ENCODE results near the gene CPNE7.
A peak's percentile ranks its signal among the peaks of the same experiment; 100 is the strongest.

The CPNE7 gene

GRCh38 chr16:89560378-89561141, 15.0 kb upstream of the CPNE7 start, which contains the start of gene RPL13 (continued):
- TF ChIP-seq PRDM2 (tag by site-specific recombination; IDR thresholded peaks at IDR 0.05; ENCODE audit: borderline replicate concordance) (no peak), TRIM28 (IDR thresholded peaks at IDR 0.05; ENCODE audit: borderline replicate concordance, low read length) (no peak), PRDM4 (tag by site-specific recombination; IDR thresholded peaks at IDR 0.05) (no peak), TSHZ1 (tag by site-specific recombination; IDR thresholded peaks at IDR 0.05; ENCODE audit: borderline replicate concordance) (no peak), ZNF221 (tag by site-specific recombination; IDR thresholded peaks at IDR 0.05; ENCODE audit: borderline replicate concordance) (no peak), GLIS1 (tag by site-specific recombination; IDR thresholded peaks at IDR 0.05) (0 out of 2 replicates have a peak, but pooled peaks have one; percentile 19), ZNF416 (tag by site-specific recombination; IDR thresholded peaks at IDR 0.05) (no peak), BCL11B (tag by site-specific recombination; IDR thresholded peaks at IDR 0.05; ENCODE audit: low read depth) (no peak), ZNF184 (tag by site-specific recombination; IDR thresholded peaks at IDR 0.05) (no peak), ZNF701 (tag by site-specific recombination; IDR thresholded peaks at IDR 0.05) (no peak), ZNF596 (tag by site-specific recombination; IDR thresholded peaks at IDR 0.05) (no peak), ZSCAN30 (tag by site-specific recombination; IDR thresholded peaks at IDR 0.05) (peak; percentile 60; the same call in 1 of the 2 replicates), ZNF423 (tag by site-specific recombination; IDR thresholded peaks at IDR 0.05) (no peak), ZNF600 (tag by site-specific recombination; IDR thresholded peaks at IDR 0.05) (no peak), FEZF1 (tag by site-specific recombination; IDR thresholded peaks at IDR 0.05) (no peak), ZNF362 (tag by site-specific recombination; IDR thresholded peaks at IDR 0.05) (no peak; the same call in none of the 2 replicates), ZNF280D (tag by site-specific recombination; IDR thresholded peaks at IDR 0.05) (no peak), ZNF530 (tag by site-specific recombination; IDR thresholded peaks at IDR 0.05; ENCODE audit: low read depth) (no peak), ZNF426 (tag by site-specific recombination; IDR thresholded peaks at IDR 0.05) (0 out of 2 replicates have a peak, but pooled peaks have one; percentile 8), KLF16 (tag by site-specific recombination; IDR thresholded peaks at IDR 0.05) (peak; percentile 43; the same call in 1 of the 2 replicates), ZSCAN5A (tag by site-specific recombination; IDR thresholded peaks at IDR 0.05) (no peak)

Measured in HEK293 (cell line).